Activated CD8-positive, alpha-beta memory T cell treated with anti-CD3 and anti-CD28 coated beads, Interleukin-2, amount 50 U/mL, for 48 hours (primary cell): ENCODE data around the gene SCAF4.
"Not testable (repeated sequence)": the region's sequence is repeated elsewhere in the genome, so short reads cannot be mapped to it uniquely, and the experiment has no call there.

ENCODE experiments used
- DNase-seq: peaks from one replicate; pipeline ENCODE4 v3.0.0-alpha.2; 2020

The SCAF4 gene

DNA sequence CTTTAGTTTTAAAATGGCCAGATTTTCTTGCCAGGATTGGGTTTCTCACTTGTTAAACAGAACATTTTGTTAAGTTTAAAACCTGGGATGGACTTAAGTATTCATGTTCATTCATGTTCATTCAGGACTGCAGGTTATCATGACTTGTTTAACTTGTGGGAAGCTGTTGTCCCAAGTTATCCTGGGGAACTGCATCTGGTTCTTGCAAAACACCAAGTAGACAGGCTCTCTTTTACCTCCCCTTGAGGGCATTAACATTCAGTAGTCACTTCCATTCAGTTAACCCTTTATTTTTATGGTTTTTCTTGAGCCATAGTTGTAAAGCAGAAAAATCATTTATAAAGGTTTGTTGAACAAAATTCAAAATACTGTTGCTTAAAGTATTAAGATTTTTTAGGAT, 64.3 kb downstream of the SCAF4 start:
- DNase-seq: no peak

- DNase-seq: no peak
These were observed 64.8 kb downstream of the SCAF4 start for GRCh38 chr21:31667132-31667531.

DNA sequence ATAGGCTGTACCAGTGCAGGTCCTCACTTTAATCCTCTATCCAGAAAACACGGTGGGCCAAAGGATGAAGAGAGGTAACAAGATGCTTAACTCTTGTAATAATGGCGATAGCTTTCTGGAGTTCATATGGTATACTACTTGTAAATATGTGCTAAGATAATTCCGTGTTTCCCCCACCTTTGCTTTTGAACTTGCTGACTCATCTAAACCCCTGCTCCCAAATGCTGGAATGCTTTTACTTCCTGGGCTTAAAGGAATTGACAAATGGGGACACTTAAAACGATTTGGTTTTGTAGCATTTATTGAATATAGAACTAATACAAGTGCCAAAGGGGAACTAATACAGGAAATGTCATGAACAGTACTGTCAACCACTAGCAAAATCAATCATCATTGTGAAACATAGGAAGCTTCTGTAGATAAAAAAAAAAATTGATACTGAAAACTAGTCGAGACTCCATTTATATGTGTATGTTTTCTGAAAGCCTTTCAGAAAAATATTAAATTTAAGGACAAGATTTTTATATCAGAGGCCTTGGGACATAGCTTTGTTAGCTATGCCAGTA, 65.4 kb downstream of the SCAF4 start:
- DNase-seq: no peak

DNA sequence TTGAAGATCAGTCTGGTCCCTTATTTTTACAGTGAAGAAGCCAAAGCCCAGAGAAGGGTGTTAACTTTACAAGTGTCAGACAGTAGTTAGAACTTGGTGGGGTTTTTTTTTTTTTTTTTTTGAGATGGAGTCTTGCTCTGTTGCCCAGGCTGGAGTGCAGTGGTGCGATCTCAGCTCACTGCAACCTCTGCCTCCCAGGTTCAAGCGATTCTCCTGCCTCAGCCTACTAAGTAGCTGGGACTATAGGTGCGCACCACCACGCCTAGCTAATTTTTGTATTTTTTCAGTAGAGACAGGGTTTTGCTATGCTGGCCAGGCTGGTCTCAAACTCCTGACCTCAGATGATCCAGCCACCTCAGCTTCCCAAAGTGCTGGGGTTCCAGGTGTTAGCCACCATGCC, 66.0 kb downstream of the SCAF4 start:
- not testable (repeated sequence) for DNase-seq

DNA sequence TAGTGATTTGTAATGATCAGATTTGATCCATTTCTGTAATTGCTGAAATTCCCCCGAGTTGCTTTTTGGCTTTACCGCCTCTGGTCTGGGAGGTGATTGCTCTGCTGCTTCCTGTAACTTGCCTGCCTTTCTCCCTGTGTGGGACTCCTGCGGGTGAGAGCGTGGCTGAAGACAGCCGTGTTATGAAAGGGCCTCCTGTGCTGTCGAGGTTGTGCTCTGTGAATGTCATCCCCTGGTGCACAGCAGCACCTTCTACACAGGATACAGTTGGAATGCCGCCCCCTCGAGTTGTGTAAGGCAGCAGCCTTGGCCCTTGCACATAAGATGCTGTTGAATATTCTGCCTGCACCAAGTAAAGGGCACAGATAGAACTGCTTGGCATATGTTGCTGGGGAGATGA, 66.5 kb downstream of the SCAF4 start:
- no peak for DNase-seq

DNA sequence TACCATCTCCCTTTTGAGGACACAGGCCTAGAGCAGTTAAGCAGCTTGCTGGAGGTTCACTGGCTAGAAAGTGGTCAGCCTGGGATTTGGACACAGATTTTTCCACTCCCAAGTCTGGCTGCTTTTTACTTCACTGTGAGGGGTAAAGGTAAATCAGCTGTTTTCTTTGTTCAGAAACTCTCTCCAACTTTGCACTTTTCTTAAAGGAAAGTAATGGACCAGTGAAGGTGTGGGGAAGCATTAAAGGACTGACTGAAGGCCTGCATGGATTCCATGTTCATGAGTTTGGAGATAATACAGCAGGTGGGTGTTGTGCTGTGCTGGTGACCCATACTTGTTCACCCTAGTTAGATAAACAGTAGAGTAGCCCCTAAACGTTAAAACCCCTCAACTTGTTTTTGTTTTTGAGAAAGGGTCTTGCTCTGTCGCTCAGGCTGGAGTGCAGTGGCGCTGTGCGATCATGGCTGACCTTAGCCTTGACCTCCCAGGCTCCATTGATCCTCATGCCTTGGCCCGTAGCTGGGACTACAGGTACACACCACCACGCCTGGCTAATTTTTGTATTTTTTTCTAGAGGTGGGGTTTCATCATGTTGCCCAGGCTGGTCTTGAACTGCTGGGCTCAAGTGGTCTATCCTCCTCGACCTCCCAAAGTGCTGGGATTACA, 68.2 kb downstream of the SCAF4 start:
- DNase-seq: no peak

DNA sequence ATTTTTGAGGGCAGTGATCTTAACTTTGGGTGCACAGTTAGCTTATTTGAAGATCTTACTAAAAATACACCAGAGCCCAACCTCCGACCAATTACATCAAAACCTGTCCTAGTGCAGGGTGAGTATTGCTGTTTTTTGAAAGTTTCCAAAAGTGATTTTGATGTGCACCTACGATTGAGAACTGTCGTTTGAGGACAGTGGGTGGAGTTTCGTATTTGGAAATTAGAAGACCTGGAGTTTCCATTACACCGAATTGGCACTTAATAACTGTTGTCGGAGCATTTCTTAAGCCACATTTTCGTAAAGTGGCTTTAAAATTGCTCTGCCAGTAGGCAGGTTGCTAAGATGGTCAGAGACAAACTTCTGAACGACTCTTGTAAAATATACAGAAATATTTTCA, 71.3 kb downstream of the SCAF4 start:
- no peak for DNase-seq

DNA sequence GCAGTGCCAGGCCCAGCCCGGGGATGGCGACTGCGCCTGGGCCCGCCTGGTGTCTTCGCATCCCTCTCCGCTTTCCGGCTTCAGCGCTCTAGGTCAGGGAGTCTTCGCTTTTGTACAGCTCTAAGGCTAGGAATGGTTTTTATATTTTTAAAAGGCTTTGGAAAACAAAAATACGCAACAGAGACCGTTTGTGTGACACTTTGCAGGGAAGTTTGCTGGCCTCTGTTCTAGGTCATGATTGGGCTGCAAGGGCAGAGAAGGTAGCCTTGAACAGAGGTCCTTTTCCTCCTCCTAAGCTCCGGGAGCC, 71.7 kb downstream of the SCAF4 start:
- DNase-seq: no peak

DNA sequence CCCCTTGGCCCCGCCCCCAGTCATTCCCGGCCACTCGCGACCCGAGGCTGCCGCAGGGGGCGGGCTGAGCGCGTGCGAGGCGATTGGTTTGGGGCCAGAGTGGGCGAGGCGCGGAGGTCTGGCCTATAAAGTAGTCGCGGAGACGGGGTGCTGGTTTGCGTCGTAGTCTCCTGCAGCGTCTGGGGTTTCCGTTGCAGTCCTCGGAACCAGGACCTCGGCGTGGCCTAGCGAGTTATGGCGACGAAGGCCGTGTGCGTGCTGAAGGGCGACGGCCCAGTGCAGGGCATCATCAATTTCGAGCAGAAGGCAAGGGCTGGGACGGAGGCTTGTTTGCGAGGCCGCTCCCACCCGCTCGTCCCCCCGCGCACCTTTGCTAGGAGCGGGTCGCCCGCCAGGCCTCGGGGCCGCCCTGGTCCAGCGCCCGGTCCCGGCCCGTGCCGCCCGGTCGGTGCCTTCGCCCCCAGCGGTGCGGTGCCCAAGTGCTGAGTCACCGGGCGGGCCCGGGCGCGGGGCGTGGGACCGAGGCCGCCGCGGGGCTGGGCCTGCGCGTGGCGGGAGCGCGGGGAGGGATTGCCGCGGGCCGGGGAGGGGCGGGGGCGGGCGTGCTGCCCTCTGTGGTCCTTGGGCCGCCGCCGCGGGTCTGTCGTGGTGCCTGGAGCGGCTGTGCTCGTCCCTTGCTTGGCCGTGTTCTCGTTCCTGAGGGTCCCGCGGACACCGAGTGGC, 72.2 kb downstream of the SCAF4 start, which contains the start of gene SOD1:
Gene SOD1 (plus strand): TSS at position 158 of the 723 bp plus-strand sequence. CDS start 77 bp downstream, at position 235.
- DNase-seq: peak; percentile 96

DNA sequence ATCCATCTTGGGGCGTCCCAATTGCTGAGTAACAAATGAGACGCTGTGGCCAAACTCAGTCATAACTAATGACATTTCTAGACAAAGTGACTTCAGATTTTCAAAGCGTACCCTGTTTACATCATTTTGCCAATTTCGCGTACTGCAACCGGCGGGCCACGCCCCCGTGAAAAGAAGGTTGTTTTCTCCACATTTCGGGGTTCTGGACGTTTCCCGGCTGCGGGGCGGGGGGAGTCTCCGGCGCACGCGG, 72.7 kb downstream of the SCAF4 start:
- no peak for DNase-seq

- no peak for DNase-seq
These were observed 73.9 kb downstream of the SCAF4 start for GRCh38 chr21:31658053-31658452.

DNA sequence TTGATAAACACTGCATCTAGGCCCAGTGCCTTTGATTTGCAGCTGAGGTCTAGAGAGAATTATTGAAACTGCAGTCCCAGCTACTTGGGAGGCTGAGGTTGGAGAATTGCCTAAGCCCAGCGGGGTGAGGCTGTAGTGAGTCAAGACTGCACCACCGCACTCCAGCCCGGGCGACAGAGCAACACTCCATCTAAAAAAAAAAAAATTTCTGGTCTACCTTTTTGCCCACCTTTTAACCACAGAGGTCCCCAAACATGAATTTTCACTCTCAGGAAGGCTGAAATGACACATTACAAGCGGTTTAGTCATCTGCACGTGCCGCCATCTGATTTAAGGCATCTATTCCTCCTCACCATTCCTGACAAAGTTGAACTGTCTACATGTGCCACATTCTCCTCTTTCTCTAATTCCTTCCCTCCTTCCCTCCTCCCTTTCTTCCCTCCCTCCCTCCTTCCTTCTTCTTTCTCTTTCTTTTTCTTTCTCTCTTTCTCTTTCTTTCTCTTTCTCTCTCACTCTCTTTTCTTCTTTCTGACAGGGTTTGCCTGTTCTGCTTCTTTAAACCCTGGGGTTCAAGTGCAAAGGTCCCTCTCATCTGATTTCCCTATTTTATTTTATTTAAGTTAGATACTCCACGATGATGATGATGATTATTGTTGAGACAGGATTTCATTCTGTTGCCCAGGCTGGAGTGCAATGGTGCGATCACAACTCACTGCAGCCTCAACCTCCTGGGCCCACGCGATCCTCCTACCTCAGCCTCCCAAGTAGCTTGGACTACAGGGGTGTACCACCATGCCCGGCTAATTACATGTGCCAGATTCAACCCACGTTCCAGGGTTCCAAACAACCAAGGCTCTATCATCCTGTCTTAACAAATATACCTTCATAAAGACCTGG, 75.5 kb downstream of the SCAF4 start:
- DNase-seq: peak; percentile 76

DNA sequence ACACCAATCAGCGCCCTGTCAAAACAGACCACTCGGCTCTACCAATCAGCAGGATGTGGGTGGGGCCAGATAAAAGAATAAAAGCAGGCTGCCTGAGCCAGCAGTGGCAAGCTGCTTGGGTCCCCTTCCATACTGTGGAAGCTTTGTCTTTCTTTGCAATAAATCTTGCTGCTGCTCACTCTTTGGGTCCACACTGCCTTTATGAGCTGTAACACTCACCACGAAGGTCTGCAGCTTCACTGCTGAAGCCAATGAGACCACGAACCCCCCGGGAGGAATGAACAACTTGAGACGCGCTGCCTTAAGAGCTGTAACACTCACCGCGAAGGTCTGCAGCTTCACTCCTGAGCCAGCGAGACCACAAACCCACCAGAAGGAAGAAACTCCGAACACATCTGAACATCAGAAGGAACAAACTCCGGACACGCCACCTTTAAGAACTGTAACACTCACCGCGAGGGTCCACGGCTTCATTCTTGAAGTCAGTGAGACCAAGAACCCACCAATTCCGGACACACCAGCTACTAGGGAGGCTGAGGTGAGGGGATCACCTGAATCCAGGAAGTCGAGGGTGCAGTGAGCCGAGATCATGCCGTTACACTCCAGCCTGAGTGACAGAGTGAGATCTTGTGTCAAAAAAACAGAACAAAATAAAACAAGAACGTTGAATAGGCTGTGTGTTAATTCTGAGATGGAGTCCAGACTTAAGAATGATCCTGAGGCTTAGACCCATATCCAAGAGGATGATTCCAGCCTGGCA, 76.9 kb downstream of the SCAF4 start:
- DNase-seq: not testable (repeated sequence)

GRCh38 chr21:31654340-31654739, 77.6 kb downstream of the SCAF4 start:
- no peak for DNase-seq

GRCh38 chr21:31651491-31651890, 80.4 kb downstream of the SCAF4 start:
- DNase-seq: not testable (repeated sequence)

DNA sequence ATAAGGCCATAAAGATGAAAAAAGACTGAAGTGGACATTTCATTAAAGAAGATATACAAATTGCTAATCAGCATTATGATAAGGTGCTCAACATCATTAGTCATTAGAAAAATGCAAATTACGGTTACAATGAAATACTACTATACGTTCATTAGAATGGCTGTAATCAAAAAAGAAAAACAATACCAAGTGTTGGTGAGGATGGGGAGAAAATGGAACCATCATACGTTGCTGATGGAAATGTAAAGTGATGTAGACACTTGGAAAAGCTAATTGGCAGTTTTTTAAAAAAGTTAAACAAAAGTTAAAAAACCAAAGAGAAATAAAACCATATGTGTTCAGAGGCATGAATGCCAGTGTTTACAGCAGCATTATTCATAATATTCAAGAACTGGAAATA, 81.0 kb downstream of the SCAF4 start:
- DNase-seq: no peak

GRCh38 chr21:31647650-31648049, 84.3 kb downstream of the SCAF4 start:
- DNase-seq: no peak

DNA sequence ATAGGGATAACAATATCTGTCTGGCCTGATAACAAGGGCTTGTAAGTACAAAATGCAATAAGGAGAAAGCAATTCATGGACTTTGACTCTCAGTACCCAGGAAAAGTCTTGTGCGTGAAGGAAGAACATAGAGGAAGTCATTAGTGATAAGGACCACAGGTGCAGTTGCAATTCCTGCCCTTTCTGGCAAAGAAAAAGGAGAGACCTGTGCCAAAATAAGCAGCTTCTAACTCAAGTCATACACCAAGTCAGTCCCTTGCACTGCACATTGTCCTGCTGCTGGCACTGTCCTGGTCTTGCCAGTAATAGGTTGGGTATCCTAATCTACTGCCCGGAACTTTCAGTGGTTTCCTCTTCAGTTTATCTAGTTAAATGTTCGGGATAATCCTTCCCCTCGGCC, 87.3 kb downstream of the SCAF4 start:
- no peak for DNase-seq

- DNase-seq: no peak
These were observed 90.4 kb downstream of the SCAF4 start for GRCh38 chr21:31641416-31641922.

DNA sequence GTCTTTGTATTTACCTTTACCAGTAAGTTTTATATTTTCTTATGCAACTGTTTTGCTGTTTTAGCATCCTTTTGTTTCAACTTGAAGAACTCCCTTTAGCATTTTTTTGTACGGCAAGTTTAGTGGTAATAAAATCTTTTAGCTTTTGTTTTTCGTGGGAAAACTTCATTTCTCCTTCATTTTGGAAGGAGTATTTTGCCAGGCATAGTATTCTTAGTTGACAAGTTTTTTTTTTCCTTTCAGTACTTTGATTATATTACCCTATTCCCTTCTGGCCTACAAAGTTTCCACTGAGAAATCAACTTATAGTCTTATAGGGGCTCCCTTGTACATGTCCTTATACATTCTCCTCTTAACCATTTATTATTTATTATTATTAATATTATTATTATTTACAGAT, 95.0 kb downstream of the SCAF4 start:
- DNase-seq: no peak

DNA sequence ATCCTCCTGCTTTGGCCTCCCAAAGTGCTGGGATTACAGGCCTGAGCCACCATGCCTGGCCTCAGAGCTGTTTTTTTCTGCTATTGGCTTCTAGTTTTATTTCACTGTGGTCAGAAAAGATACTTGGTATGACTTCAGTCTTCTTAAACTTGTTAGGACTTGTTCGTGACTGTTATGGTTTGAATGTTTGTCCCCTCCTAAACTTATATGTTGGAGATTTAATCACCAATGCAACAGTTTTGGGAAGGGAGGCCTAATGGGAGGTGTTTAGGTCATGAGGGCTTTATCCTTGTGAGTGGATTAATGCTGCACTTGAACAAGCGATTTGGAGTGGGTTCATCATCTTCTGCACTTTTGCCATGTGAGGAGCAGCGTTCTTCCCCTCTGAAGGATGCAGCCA, 96.9 kb downstream of the SCAF4 start:
- no peak for DNase-seq

DNA sequence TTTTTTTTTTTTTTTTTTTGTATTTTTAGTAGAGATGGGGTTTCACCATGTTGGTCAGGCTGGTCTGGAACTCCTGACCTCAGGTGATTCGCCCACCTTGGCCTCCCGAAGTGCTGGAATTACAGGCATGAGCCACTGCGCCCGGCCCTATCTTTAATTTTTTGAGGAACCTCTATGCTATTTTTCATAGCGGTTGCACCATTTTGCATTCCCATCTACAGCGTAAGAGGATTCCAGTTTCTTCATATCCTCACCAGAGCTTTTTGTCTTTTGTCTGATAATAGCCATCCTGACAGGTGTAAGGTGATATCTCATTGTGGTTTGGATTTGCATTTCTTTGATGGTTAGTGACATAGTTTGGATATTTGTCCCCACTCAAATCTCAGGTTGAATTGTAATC, 100.0 kb downstream of the SCAF4 start:
- DNase-seq: not testable (repeated sequence)
